ENCODE results near the gene AFTPH. TPM values are rescaled to one million over a fixed set of nuclear protein-coding genes. Genes with fewer than 3 reads are reported as not detected.

AFTPH gene
- total RNA-seq, 1 donor from 2014 or later, result 16.0 TPM

GRCh38 chr2:64598226-64598625 lies 74.1 kb downstream of the AFTPH start:
- Histone ChIP-seq H2AFZ (ENCODE audit: low read depth, low read length) (no peak overlapping the region), H3K4me3 (ENCODE audit: insufficient read depth, low read depth, low read length) (no peak overlapping the region), H3K79me2 (ENCODE audit: insufficient read depth, low read length) (no peaks in the 10 kb centered on the region), H3K9ac (ENCODE audit: low read length) (no peak overlapping the region), H4K20me1 (ENCODE audit: insufficient read depth, low read length) (no peaks in the 10 kb centered on the region), H3K27ac (ENCODE audit: low read depth, low read length) (no peak overlapping the region), H3K4me1 (ENCODE audit: insufficient read depth, low read length) (peaks cover 6% of the 10 kb centered on the region), H3K4me2 (ENCODE audit: low read length) (no peak overlapping the region), H3K9me3 (ENCODE audit: insufficient read depth, low read depth, low read length) (no peaks in the 10 kb centered on the region), H3K36me3 (ENCODE audit: insufficient read depth, low read length) (no peaks in the 10 kb centered on the region), H3K27me3 (ENCODE audit: insufficient read depth, low read length) (peaks cover 27% of the 10 kb centered on the region)
- FAIRE-seq (no peak), DNase-seq (ENCODE audit: low read depth) (no peak)
- H3K4me3 Mint-ChIP-seq (ENCODE audit: unreplicated experiment), result no peak overlapping the region
- TF ChIP-seq CTCF (IDR thresholded peaks at IDR 0.05; ENCODE audit: insufficient read depth, low read depth, low read length), result no peak
- TF ChIP-seq EZH2 (IDR thresholded peaks at IDR 0.05; ENCODE audit: insufficient read depth, low read length), result no peak
- peaks cover 2% of the 10 kb centered on the region for H3K36me3 Mint-ChIP-seq (ENCODE audit: low read depth, unreplicated experiment)
- peaks cover 19% of the 10 kb centered on the region for H3K27me3 Mint-ChIP-seq (ENCODE audit: low read depth, unreplicated experiment)
- peaks cover 14% of the 10 kb centered on the region for H3K4me1 Mint-ChIP-seq (ENCODE audit: low read depth, unreplicated experiment)
- H3K9me3 Mint-ChIP-seq (ENCODE audit: unreplicated experiment), result no peaks in the 10 kb centered on the region
- H3K27ac Mint-ChIP-seq (ENCODE audit: unreplicated experiment), result no peak overlapping the region

GRCh38 chr2:64599469-64599868 lies 75.3 kb downstream of the AFTPH start:
- Mint-ChIP-seq H3K4me1 (ENCODE audit: low read depth, unreplicated experiment) (peaks cover 8% of the 10 kb centered on the region), H3K4me3 (ENCODE audit: unreplicated experiment) (no peak overlapping the region), H3K27me3 (ENCODE audit: low read depth, unreplicated experiment) (peaks cover 19% of the 10 kb centered on the region), H3K27ac (ENCODE audit: unreplicated experiment) (no peak overlapping the region), H3K9me3 (ENCODE audit: unreplicated experiment) (peaks cover 5% of the 10 kb centered on the region), H3K36me3 (ENCODE audit: low read depth, unreplicated experiment) (peaks cover 2% of the 10 kb centered on the region)
- no peak for DNase-seq (ENCODE audit: low read depth)
- FAIRE-seq, result no peak
- Histone ChIP-seq H3K4me2 (ENCODE audit: low read length) (no peak overlapping the region), H3K79me2 (ENCODE audit: insufficient read depth, low read length) (no peaks in the 10 kb centered on the region), H3K27me3 (ENCODE audit: insufficient read depth, low read length) (peaks cover 27% of the 10 kb centered on the region), H3K4me3 (ENCODE audit: insufficient read depth, low read depth, low read length) (no peak overlapping the region), H4K20me1 (ENCODE audit: insufficient read depth, low read length) (no peaks in the 10 kb centered on the region), H2AFZ (ENCODE audit: low read depth, low read length) (no peak overlapping the region), H3K4me1 (ENCODE audit: insufficient read depth, low read length) (peaks cover under 1% of the 10 kb centered on the region), H3K27ac (ENCODE audit: low read depth, low read length) (no peak overlapping the region), H3K9ac (ENCODE audit: low read length) (no peak overlapping the region), H3K9me3 (ENCODE audit: insufficient read depth, low read depth, low read length) (peaks cover 3% of the 10 kb centered on the region), H3K36me3 (ENCODE audit: insufficient read depth, low read length) (no peaks in the 10 kb centered on the region)
- TF ChIP-seq EZH2 (IDR thresholded peaks at IDR 0.05; ENCODE audit: insufficient read depth, low read length), result no peak

GRCh38 chr2:64601034-64601754 lies 77.1 kb downstream of the AFTPH start:
- H3K27ac Mint-ChIP-seq (ENCODE audit: unreplicated experiment), result no peak overlapping the region

More at GRCh38 chr2:64601034-64601754, 77.1 kb downstream of the AFTPH start:
- DNase-seq (ENCODE audit: low read depth) (no peak), FAIRE-seq (no peak)
- Histone ChIP-seq H2AFZ (ENCODE audit: low read depth, low read length) (no peak overlapping the region), H3K79me2 (ENCODE audit: insufficient read depth, low read length) (no peaks in the 10 kb centered on the region), H3K9ac (ENCODE audit: low read length) (no peak overlapping the region), H3K36me3 (ENCODE audit: insufficient read depth, low read length) (no peaks in the 10 kb centered on the region), H3K4me3 (ENCODE audit: insufficient read depth, low read depth, low read length) (no peak overlapping the region), H3K4me1 (ENCODE audit: insufficient read depth, low read length) (no peaks in the 10 kb centered on the region), H3K27me3 (ENCODE audit: insufficient read depth, low read length) (peaks cover 27% of the 10 kb centered on the region), H3K27ac (ENCODE audit: low read depth, low read length) (no peak overlapping the region), H3K9me3 (ENCODE audit: insufficient read depth, low read depth, low read length) (peaks cover 3% of the 10 kb centered on the region), H4K20me1 (ENCODE audit: insufficient read depth, low read length) (no peaks in the 10 kb centered on the region), H3K4me2 (ENCODE audit: low read length) (no peak overlapping the region)
- H3K36me3 Mint-ChIP-seq (ENCODE audit: low read depth, unreplicated experiment), result peaks cover 2% of the 10 kb centered on the region
- peaks cover 7% of the 10 kb centered on the region for H3K9me3 Mint-ChIP-seq (ENCODE audit: unreplicated experiment)
- no peak overlapping the region for H3K4me3 Mint-ChIP-seq (ENCODE audit: unreplicated experiment)
- H3K27me3 Mint-ChIP-seq (ENCODE audit: low read depth, unreplicated experiment), result peaks cover 19% of the 10 kb centered on the region
- TF ChIP-seq EZH2 (IDR thresholded peaks at IDR 0.05; ENCODE audit: insufficient read depth, low read length) (no peak), CTCF (IDR thresholded peaks at IDR 0.05; ENCODE audit: insufficient read depth, low read depth, low read length) (no peak)
- peaks cover 4% of the 10 kb centered on the region for H3K4me1 Mint-ChIP-seq (ENCODE audit: low read depth, unreplicated experiment)

Measured in astrocyte (in vitro differentiated cells and primary cell).